ENCODE data around the gene C1QL1. TPM values are rescaled to one million over a fixed set of nuclear protein-coding genes. Genes with fewer than 3 reads are reported as not detected.

Gene C1QL1
- total RNA-seq, 1 donor from 2014 or later = not detected

- H3K9me3 ChIP-seq = no peaks in the 10 kb centered on the region
- DNase-seq (ENCODE audit: low spot score in 2 of 2) = no peak
- H3K4me3 ChIP-seq = no peak overlapping the region
- H3K4me1 ChIP-seq = no peaks in the 10 kb centered on the region
- TF ChIP-seq CTCF (IDR thresholded peaks at IDR 0.05) = no peak
- H3K27ac ChIP-seq = no peak overlapping the region
- H3K27me3 ChIP-seq = no peaks in the 10 kb centered on the region
- no peaks in the 10 kb centered on the region for H3K36me3 ChIP-seq
- intact Hi-C loops (cut with DNase I) = no loop called here
Measured at GRCh38 chr17:45009676-45010467, 41.8 kb upstream of the C1QL1 start.

GRCh38 chr17:45008216-45008615 lies 40.1 kb upstream of the C1QL1 start:
- no peaks in the 10 kb centered on the region for H3K9me3 ChIP-seq
- DNase-seq (ENCODE audit: low spot score in 2 of 2) = no peak
- no peak overlapping the region for H3K4me3 ChIP-seq
- no peaks in the 10 kb centered on the region for H3K36me3 ChIP-seq
- intact Hi-C loops (cut with DNase I) = no loop called here
- H3K27ac ChIP-seq = no peak overlapping the region
- no peaks in the 10 kb centered on the region for H3K4me1 ChIP-seq
- H3K27me3 ChIP-seq = no peaks in the 10 kb centered on the region
- no peak for TF ChIP-seq CTCF (IDR thresholded peaks at IDR 0.05)

GRCh38 chr17:45006927-45007461 lies 38.9 kb upstream of the C1QL1 start:
- intact Hi-C loops (cut with DNase I) = no loop called here
- no peak overlapping the region for H3K4me3 ChIP-seq

GRCh38 chr17:45005700-45006099 lies 37.6 kb upstream of the C1QL1 start:
- H3K27ac ChIP-seq = no peak overlapping the region
- H3K9me3 ChIP-seq = no peaks in the 10 kb centered on the region
- no peak for DNase-seq (ENCODE audit: low spot score in 2 of 2)
- no peaks in the 10 kb centered on the region for H3K27me3 ChIP-seq
- no peaks in the 10 kb centered on the region for H3K4me1 ChIP-seq
- intact Hi-C loops (cut with DNase I) = no loop called here
- no peaks in the 10 kb centered on the region for H3K36me3 ChIP-seq
- TF ChIP-seq CTCF (IDR thresholded peaks at IDR 0.05) = no peak
- no peak overlapping the region for H3K4me3 ChIP-seq

More at GRCh38 chr17:45006927-45007461, 38.9 kb upstream of the C1QL1 start:
- no peaks in the 10 kb centered on the region for H3K36me3 ChIP-seq
- H3K9me3 ChIP-seq = no peaks in the 10 kb centered on the region
- no peak for TF ChIP-seq CTCF (IDR thresholded peaks at IDR 0.05)
- no peak overlapping the region for H3K27ac ChIP-seq
- H3K4me1 ChIP-seq = no peaks in the 10 kb centered on the region
- DNase-seq (ENCODE audit: low spot score in 2 of 2) = no peak
- H3K27me3 ChIP-seq = no peaks in the 10 kb centered on the region

- H3K27me3 ChIP-seq = no peaks in the 10 kb centered on the region
- intact Hi-C loops (cut with DNase I) = no loop called here
- H3K9me3 ChIP-seq = no peaks in the 10 kb centered on the region
- H3K27ac ChIP-seq = no peak overlapping the region
- H3K4me3 ChIP-seq = no peak overlapping the region
- no peaks in the 10 kb centered on the region for H3K4me1 ChIP-seq
- no peak for DNase-seq (ENCODE audit: low spot score in 2 of 2)
- no peaks in the 10 kb centered on the region for H3K36me3 ChIP-seq
- TF ChIP-seq CTCF (IDR thresholded peaks at IDR 0.05) = no peak
Measured at GRCh38 chr17:45004388-45004787, 36.3 kb upstream of the C1QL1 start.
